Progenitor cell of endocrine pancreas (in vitro differentiated cells): Measurements from ENCODE around the gene TVP23C. TPM values are rescaled to one million over a fixed set of nuclear protein-coding genes. Genes with fewer than 3 reads are reported as not detected.
"Not testable (repeated sequence)": the region's sequence is repeated elsewhere in the genome, so short reads cannot be mapped to it uniquely, and the experiment has no call there.

Experiments used
- DNase-seq: peaks from one replicate; pipeline ENCODE4 v3.0.0; 2021; ENCODE audit warnings: low spot score; ENCODE audit not compliant: unreplicated experiment
- H3K27ac Mint-ChIP-seq: 2 replicates; pipeline ENCODE4 v1.8.0; 2021; ENCODE audit warnings: mild to moderate bottlenecking, moderate library complexity, mixed read lengths
- H3K27me3 Mint-ChIP-seq: 2 replicates; pipeline ENCODE4 v1.8.0; 2021; ENCODE audit warnings: mixed read lengths
- H3K36me3 Mint-ChIP-seq: 2 replicates; pipeline ENCODE4 v1.8.0; 2022; ENCODE audit warnings: mixed read lengths; ENCODE audit not compliant: insufficient read depth
- H3K4me1 Mint-ChIP-seq: 2 replicates; pipeline ENCODE4 v1.8.0; 2021; ENCODE audit warnings: low read depth, mixed read lengths
- H3K4me3 Mint-ChIP-seq: 2 replicates; pipeline ENCODE4 v1.8.0; 2021; ENCODE audit warnings: low read depth, mild to moderate bottlenecking, moderate library complexity, mixed read lengths
- H3K9me3 Mint-ChIP-seq: 2 replicates; pipeline ENCODE4 v1.8.0; 2021; ENCODE audit warnings: low read depth, mixed read lengths
- CTCF ChIP-seq: fragments of 200-600 bp; sonication (generic); IDR thresholded peaks from one replicate; pipeline ENCODE4 v1.5.0; 2021; ENCODE audit warnings: antibody characterized with exemption, mild to moderate bottlenecking; ENCODE audit not compliant: unreplicated experiment
- total RNA-seq: library from RNA; stranded (reverse); gene quantifications from 2 replicates; pipeline ENCODE4 v1.2.1, GENCODE V29; 2021

The TVP23C gene
- total RNA-seq, 1 donor from 2014 or later, result 41.7 TPM

GRCh38 chr17:15558403-15559105, 4.7 kb downstream of the TVP23C start:
- H3K4me3 Mint-ChIP-seq, H3K27me3 Mint-ChIP-seq, H3K9me3 Mint-ChIP-seq, DNase-seq, H3K27ac Mint-ChIP-seq, H3K4me1 Mint-ChIP-seq: not testable (repeated sequence)
- peaks cover 16% of the 10 kb centered on the region for H3K36me3 Mint-ChIP-seq

GRCh38 chr17:15557334-15557832, 5.9 kb downstream of the TVP23C start:
- H3K9me3 Mint-ChIP-seq, H3K4me1 Mint-ChIP-seq, DNase-seq, H3K27ac Mint-ChIP-seq, H3K4me3 Mint-ChIP-seq, H3K27me3 Mint-ChIP-seq: not testable (repeated sequence)
- peaks cover 15% of the 10 kb centered on the region for H3K36me3 Mint-ChIP-seq

- not testable (repeated sequence) for H3K36me3 Mint-ChIP-seq, H3K4me3 Mint-ChIP-seq, H3K27me3 Mint-ChIP-seq, H3K4me1 Mint-ChIP-seq, H3K27ac Mint-ChIP-seq, DNase-seq, H3K9me3 Mint-ChIP-seq
Observed at GRCh38 chr17:15552932-15553331, 10.4 kb downstream of the TVP23C start.

GRCh38 chr17:15549552-15549951, 13.7 kb downstream of the TVP23C start:
- not testable (repeated sequence) for H3K27ac Mint-ChIP-seq, H3K9me3 Mint-ChIP-seq, H3K27me3 Mint-ChIP-seq, H3K4me1 Mint-ChIP-seq, DNase-seq, H3K4me3 Mint-ChIP-seq
- peaks cover 16% of the 10 kb centered on the region for H3K36me3 Mint-ChIP-seq

GRCh38 chr17:15546604-15547003, 16.7 kb downstream of the TVP23C start:
- not testable (repeated sequence) for H3K4me3 Mint-ChIP-seq, H3K9me3 Mint-ChIP-seq, H3K27ac Mint-ChIP-seq, DNase-seq, H3K27me3 Mint-ChIP-seq, H3K4me1 Mint-ChIP-seq
- H3K36me3 Mint-ChIP-seq, result peaks cover 22% of the 10 kb centered on the region

GRCh38 chr17:15540371-15541219, 22.7 kb downstream of the TVP23C start:
- not testable (repeated sequence) for DNase-seq, H3K4me1 Mint-ChIP-seq, H3K27me3 Mint-ChIP-seq, H3K9me3 Mint-ChIP-seq, H3K4me3 Mint-ChIP-seq, H3K27ac Mint-ChIP-seq
- peaks cover 27% of the 10 kb centered on the region for H3K36me3 Mint-ChIP-seq

GRCh38 chr17:15533122-15533521, 30.2 kb downstream of the TVP23C start:
- not testable (repeated sequence) for H3K27ac Mint-ChIP-seq, H3K27me3 Mint-ChIP-seq, H3K9me3 Mint-ChIP-seq, DNase-seq, H3K4me1 Mint-ChIP-seq, H3K4me3 Mint-ChIP-seq
- peaks cover 13% of the 10 kb centered on the region for H3K36me3 Mint-ChIP-seq

GRCh38 chr17:15526292-15527218, 36.7 kb downstream of the TVP23C start:
- DNase-seq, H3K4me3 Mint-ChIP-seq, H3K4me1 Mint-ChIP-seq, H3K27me3 Mint-ChIP-seq, H3K27ac Mint-ChIP-seq, H3K9me3 Mint-ChIP-seq: not testable (repeated sequence)
- TF ChIP-seq CTCF, result peak; percentile 65
- peaks cover 11% of the 10 kb centered on the region for H3K36me3 Mint-ChIP-seq

GRCh38 chr17:15524990-15525985, 38.0 kb downstream of the TVP23C start:
- not testable (repeated sequence) for H3K27ac Mint-ChIP-seq, H3K4me3 Mint-ChIP-seq, H3K4me1 Mint-ChIP-seq, H3K9me3 Mint-ChIP-seq, H3K27me3 Mint-ChIP-seq, DNase-seq
- peaks cover 10% of the 10 kb centered on the region for H3K36me3 Mint-ChIP-seq
